Upper lobe of left lung (tissue), 6 donors: ENCODE results near the gene TACC2. TPM values are rescaled to one million over a fixed set of nuclear protein-coding genes. Genes with fewer than 3 reads are reported as not detected.

Experiments
- ATAC-seq, 2 donors: fragments of 200-7000 bp; cut with Tn5 transposase; one replicate each; pipeline ENCODE4 v1.9.1; 2022; ENCODE audit warnings: mild to moderate bottlenecking in 2 of 2, moderate library complexity in 2 of 2; ENCODE audit not compliant: low FRiP score in 2 of 2
- DNase-seq, 2 donors: peaks; one replicate each; pipeline ENCODE4 v3.0.0-alpha.2; 2019 to 2020
- H3K27ac ChIP-seq, 4 donors: fragments of 200-600 bp; sonication (generic); one replicate each; pipeline ENCODE4 v1.5.1; 2016 to 2019
- H3K27me3 ChIP-seq, 4 donors: fragments of 200-600 bp; sonication (generic); one replicate each; pipeline ENCODE4 v1.5.1; 2017 to 2019
- H3K36me3 ChIP-seq, 4 donors: fragments of 200-600 bp; sonication (generic); one replicate each; pipeline ENCODE4 v1.5.1; 2016 to 2019
- H3K4me1 ChIP-seq, 4 donors: fragments of 200-600 bp; sonication (generic); one replicate each; pipeline ENCODE4 v1.5.1; 2018 to 2019
- H3K4me3 ChIP-seq, 4 donors: fragments of 200-600 bp; sonication (generic); one replicate each; pipeline ENCODE4 v1.5.1; 2017 to 2019; ENCODE audit warnings: mild to moderate bottlenecking in 2 of 4, moderate library complexity in 1 of 4
- H3K9me3 ChIP-seq, 4 donors: fragments of 200-600 bp; sonication (generic); one replicate each; pipeline ENCODE4 v1.5.1; 2018 to 2019
- EP300 ChIP-seq, 4 donors: sonication (generic); formaldehyde crosslinking; IDR thresholded peaks; one replicate each; pipeline ENCODE4 v1.5.1; 2017; ENCODE audit warnings: antibody characterized with exemption in 4 of 4, control low read depth in 2 of 4
- POLR2A ChIP-seq, 4 donors: fragments of 450-650 bp; IDR thresholded peaks; one replicate each; pipeline ENCODE4 v1.5.1; 2016 to 2017; ENCODE audit warnings: antibody characterized with exemption in 4 of 4, mild to moderate bottlenecking in 2 of 4
- POLR2AphosphoS5 ChIP-seq, 2 donors: sonication (generic); formaldehyde crosslinking; IDR thresholded peaks; one replicate each; pipeline ENCODE4 v1.5.1; 2017; ENCODE audit warnings: antibody characterized with exemption in 2 of 2
- WGBS, 2 donors: methylation state at CpG; one replicate each; pipeline ENCODE4 v1.1.5; 2017 to 2018; 5-methylcytosine and 5-hydroxymethylcytosine counted together
- total RNA-seq, 6 donors: library from RNA; depleted of rRNA in 4 of 6; stranded (reverse); fragments of >200 nt in 4 of 6; gene quantifications; one replicate each; pipeline versions ENCODE4 v1.1.0 to v1.2.1, GENCODE V29; 2016 to 2021
- TF ChIP-seq, protein P1 (sequence below), 6 experiments: fragments of 450-650 bp in 4 of 6; fragments of 200-600 bp in 2 of 6; sonication (generic) in 2 of 6; IDR thresholded peaks; one replicate each; pipeline ENCODE4 v1.5.1; 2016 to 2019; ENCODE audit warnings: antibody characterized with exemption in 6 of 6
- donor health status: DM: no; HTN: no; CAD: no; lungs with moderate emphysema.
- donor health status: DM: no; HTN: yes; CAD: no; lungs with severe emphysema.

Gene TACC2
- total RNA-seq, 6 donors from 2014 or later = 158 to 701 (median 386) TPM

DNA sequence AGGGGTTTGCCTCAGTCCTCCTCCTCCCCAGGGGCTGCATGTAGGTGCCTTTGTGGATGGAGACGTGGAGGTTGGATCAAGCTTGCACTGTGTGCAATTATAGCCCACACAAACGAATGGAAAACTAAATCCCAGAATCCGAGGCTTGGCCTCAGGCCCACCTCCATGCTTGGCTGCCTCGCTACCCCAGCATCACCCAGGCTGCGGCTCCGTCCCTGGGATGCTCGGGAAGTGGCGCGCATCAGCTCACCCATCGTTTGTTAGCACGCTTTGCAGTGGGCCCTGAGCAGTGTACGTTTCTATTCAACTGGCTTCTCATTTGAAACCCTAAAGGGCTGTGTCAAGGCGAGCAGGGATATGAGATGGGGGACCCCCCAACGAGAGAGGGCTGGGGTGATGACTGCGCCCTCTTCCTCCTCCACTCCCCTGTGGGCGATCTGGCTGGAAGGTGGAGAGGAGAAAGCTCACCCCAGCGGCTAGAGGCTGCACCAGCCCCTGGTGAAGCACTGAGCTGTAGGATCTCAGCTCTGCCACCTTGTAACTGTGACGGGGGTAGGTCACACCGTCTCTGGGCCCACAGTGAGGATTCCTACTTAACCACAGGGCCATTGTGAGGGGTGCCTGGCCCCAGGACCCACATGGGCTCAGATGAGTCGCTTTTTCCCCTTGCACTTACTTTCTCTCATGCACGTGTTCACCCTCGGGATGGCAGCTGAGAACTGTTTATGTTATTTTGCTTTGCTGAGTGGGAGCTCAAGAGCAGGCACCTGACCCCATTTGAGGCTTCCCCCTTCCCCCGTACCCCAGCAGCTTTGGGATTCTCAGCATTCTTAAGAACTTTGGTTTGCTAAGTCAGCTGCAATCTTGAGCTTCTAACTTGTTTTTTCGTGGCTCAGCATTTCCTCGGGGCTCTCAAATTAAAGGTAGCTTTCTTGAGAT is 269.4 kb downstream of the TACC2 start:
- H3K4me1 ChIP-seq = no peaks in the 10 kb centered on the region
- peaks cover 0 to 34% (median 25%) of the 10 kb centered on the region in 4 donors for H3K36me3 ChIP-seq
- WGBS, 2 donors = 70% methylated on average over 20 to 25 of the region's 25 CpGs
- no peaks in the 10 kb centered on the region for H3K27me3 ChIP-seq
- peak overlapping the region in 1 of 4 donors; percentile 17 for H3K27ac ChIP-seq
- H3K9me3 ChIP-seq = no peaks in the 10 kb centered on the region
- DNase-seq (peak in 1 of 2 donors; percentile 18), ATAC-seq (peak; percentile 30 to 58)
- TF ChIP-seq POLR2A (IDR thresholded peaks at IDR 0.05) = no peak
- TF ChIP-seq, protein P1, sequence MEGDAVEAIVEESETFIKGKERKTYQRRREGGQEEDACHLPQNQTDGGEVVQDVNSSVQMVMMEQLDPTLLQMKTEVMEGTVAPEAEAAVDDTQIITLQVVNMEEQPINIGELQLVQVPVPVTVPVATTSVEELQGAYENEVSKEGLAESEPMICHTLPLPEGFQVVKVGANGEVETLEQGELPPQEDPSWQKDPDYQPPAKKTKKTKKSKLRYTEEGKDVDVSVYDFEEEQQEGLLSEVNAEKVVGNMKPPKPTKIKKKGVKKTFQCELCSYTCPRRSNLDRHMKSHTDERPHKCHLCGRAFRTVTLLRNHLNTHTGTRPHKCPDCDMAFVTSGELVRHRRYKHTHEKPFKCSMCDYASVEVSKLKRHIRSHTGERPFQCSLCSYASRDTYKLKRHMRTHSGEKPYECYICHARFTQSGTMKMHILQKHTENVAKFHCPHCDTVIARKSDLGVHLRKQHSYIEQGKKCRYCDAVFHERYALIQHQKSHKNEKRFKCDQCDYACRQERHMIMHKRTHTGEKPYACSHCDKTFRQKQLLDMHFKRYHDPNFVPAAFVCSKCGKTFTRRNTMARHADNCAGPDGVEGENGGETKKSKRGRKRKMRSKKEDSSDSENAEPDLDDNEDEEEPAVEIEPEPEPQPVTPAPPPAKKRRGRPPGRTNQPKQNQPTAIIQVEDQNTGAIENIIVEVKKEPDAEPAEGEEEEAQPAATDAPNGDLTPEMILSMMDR (IDR thresholded peaks at IDR 0.05) = no peak
- H3K4me3 ChIP-seq = no peak overlapping the region

DNA sequence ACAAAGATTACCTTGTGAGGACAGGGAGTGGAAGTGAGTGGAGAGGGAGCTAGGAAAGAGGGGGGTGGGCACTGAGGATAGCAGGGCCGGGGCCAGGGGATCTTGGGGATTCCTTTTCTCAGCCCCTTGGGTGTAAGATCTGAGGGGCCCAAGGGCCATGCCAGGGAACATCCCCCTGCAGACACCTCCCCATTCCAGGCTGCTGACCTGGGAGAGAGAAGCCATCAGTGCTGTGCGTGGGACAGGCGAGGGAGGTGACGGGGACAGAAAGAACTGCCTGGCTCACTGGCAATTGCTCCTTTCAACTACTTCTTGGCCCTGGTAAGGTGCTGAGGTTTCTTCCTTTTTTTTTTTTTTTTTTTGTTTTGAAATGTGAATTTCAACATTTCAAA is 270.1 kb downstream of the TACC2 start:
- no peak overlapping the region for H3K4me3 ChIP-seq
- H3K36me3 ChIP-seq = peaks cover 0 to 29% (median 20%) of the 10 kb centered on the region in 4 donors
- no peaks in the 10 kb centered on the region for H3K9me3 ChIP-seq
- no peak for TF ChIP-seq POLR2A (IDR thresholded peaks at IDR 0.05)
- TF ChIP-seq POLR2AphosphoS5 (IDR thresholded peaks at IDR 0.05) = no peak
- TF ChIP-seq, protein P1 (IDR thresholded peaks at IDR 0.05) = no peak
- TF ChIP-seq EP300 (IDR thresholded peaks at IDR 0.05) = no peak
- no peak overlapping the region for H3K27ac ChIP-seq
- peak in 1 of 2 donors; percentile 16 for ATAC-seq
- H3K4me1 ChIP-seq = no peaks in the 10 kb centered on the region
- peak in 1 of 2 donors; percentile 15 for DNase-seq
- no peaks in the 10 kb centered on the region for H3K27me3 ChIP-seq
- WGBS, 2 donors = 82 to 93% methylated on average over 4 of the region's 4 CpGs

DNA sequence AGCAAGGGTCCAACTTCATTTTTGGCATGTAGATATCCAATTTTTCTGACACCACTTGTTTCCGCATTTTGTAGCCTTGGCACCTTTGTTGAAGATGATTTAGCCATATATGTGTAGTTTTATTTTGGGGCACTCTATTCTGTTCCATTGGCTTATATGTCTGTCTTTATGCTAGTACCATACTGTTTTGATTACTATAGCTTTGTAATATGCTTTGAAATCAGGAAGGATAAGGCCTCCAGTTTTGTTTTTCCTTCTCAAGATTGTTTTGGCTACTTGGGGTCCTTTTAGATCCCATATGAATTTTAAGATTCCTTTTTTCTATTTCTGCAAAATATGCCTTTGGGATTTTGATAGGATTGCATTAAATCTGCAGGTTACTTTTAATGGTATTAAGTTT is 272.6 kb downstream of the TACC2 start:
- no peak for DNase-seq
- TF ChIP-seq POLR2AphosphoS5 (IDR thresholded peaks at IDR 0.05) (no peak), EP300 (IDR thresholded peaks at IDR 0.05) (no peak), POLR2A (IDR thresholded peaks at IDR 0.05) (no peak)
- TF ChIP-seq, protein P1 (IDR thresholded peaks at IDR 0.05) = no peak
- no peak for ATAC-seq
- Histone ChIP-seq H3K4me1 (no peaks in the 10 kb centered on the region), H3K27ac (no peak overlapping the region), H3K4me3 (no peak overlapping the region), H3K9me3 (no peaks in the 10 kb centered on the region), H3K36me3 (peaks cover 0 to 25% (median 11%) of the 10 kb centered on the region in 4 donors), H3K27me3 (no peaks in the 10 kb centered on the region)
- 63 to 84% methylated on average over 1 of the region's 1 CpG for WGBS, 2 donors

DNA sequence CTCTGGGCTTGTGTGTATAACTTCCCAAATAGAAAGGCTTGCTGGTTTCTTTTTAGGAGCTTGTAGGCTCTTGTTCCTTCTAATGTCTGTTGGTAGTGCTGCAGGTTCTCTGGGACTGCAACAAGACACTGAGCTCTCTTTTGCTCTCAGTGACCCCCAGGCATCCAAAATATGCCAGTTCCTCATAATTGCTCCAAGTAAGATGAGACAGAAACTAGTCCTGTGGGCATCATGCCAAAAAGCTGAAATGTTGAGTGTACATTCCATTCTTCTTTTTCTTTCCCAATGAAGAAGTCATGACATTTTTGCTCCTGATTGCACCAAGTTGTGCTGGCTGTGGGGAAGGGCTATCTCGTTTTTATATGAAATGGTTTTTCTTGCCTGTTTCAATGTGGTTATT is 275.0 kb downstream of the TACC2 start:
- peaks cover 0 to 12% (median 7%) of the 10 kb centered on the region in 4 donors for H3K4me1 ChIP-seq
- H3K27me3 ChIP-seq = no peaks in the 10 kb centered on the region
- H3K4me3 ChIP-seq = no peak overlapping the region
- H3K27ac ChIP-seq = no peak overlapping the region
- TF ChIP-seq POLR2AphosphoS5 (IDR thresholded peaks at IDR 0.05) (no peak), POLR2A (IDR thresholded peaks at IDR 0.05) (no peak), EP300 (IDR thresholded peaks at IDR 0.05) (no peak)
- TF ChIP-seq, protein P1 (IDR thresholded peaks at IDR 0.05) = no peak
- no peaks in the 10 kb centered on the region for H3K9me3 ChIP-seq
- 33 to 65% methylated on average over 1 of the region's 1 CpG for WGBS, 2 donors
- DNase-seq = peak in 1 of 2 donors; percentile 5
- no peak for ATAC-seq
- peaks cover 0 to 16% (median 12%) of the 10 kb centered on the region in 4 donors for H3K36me3 ChIP-seq
